ENCODE results near the gene ENOX1.
"Not testable (repeated sequence)": the region's sequence is repeated elsewhere in the genome, so short reads cannot be mapped to it uniquely, and the experiment has no call there.

ENOX1 gene

GRCh38 chr13:43370842-43371241, 415.9 kb downstream of the ENOX1 start:
- no peak for DNase-seq

- DNase-seq: no peak
These were observed 417.5 kb downstream of the ENOX1 start for GRCh38 chr13:43369319-43369718.

GRCh38 chr13:43368003-43368402, 418.8 kb downstream of the ENOX1 start:
- DNase-seq: no peak

- DNase-seq: no peak
These were observed 421.8 kb downstream of the ENOX1 start for GRCh38 chr13:43365039-43365344.

GRCh38 chr13:43364210-43365038, 422.3 kb downstream of the ENOX1 start:
- no peak for DNase-seq

GRCh38 chr13:43363156-43363953, 423.4 kb downstream of the ENOX1 start:
- no peak for DNase-seq

GRCh38 chr13:43362556-43362955, 424.2 kb downstream of the ENOX1 start:
- DNase-seq: no peak

- DNase-seq: no peak
These were observed 425.7 kb downstream of the ENOX1 start for GRCh38 chr13:43360892-43361610.

- DNase-seq: no peak
These were observed 426.6 kb downstream of the ENOX1 start for GRCh38 chr13:43360171-43360570.

GRCh38 chr13:43359536-43359935, 427.2 kb downstream of the ENOX1 start:
- DNase-seq: no peak

- DNase-seq: no peak
These were observed 429.2 kb downstream of the ENOX1 start for GRCh38 chr13:43357564-43357963.

GRCh38 chr13:43356567-43356966, 430.2 kb downstream of the ENOX1 start:
- peak; percentile 3 for DNase-seq

GRCh38 chr13:43355774-43356173, 431.0 kb downstream of the ENOX1 start:
- DNase-seq: no peak

GRCh38 chr13:43354153-43354945, 432.4 kb downstream of the ENOX1 start:
- DNase-seq: no peak

GRCh38 chr13:43353631-43354030, 433.1 kb downstream of the ENOX1 start:
- no peak for DNase-seq

- DNase-seq: not testable (repeated sequence)
These were observed 435.2 kb downstream of the ENOX1 start for GRCh38 chr13:43351612-43352011.

- no peak for DNase-seq
These were observed 438.4 kb downstream of the ENOX1 start for GRCh38 chr13:43348397-43348796.

- DNase-seq: no peak
These were observed 438.9 kb downstream of the ENOX1 start for GRCh38 chr13:43347877-43348276.

GRCh38 chr13:43346427-43346826, 440.3 kb downstream of the ENOX1 start:
- peak; percentile 55 for DNase-seq

GRCh38 chr13:43343645-43344044, 443.1 kb downstream of the ENOX1 start:
- no peak for DNase-seq

GRCh38 chr13:43339805-43340550, 446.8 kb downstream of the ENOX1 start:
- no peak for DNase-seq

Data from hematopoietic multipotent progenitor cell treated with erythropoietin and hydrocortisone succinate and interleukin-3 and kit ligand, for 8 days (in vitro differentiated cells).